GM12892 (cell line): Measurements from ENCODE around the gene SHROOM3.

Experiments used
- POLR2A ChIP-seq: IDR thresholded peaks from 2 replicates; pipeline ENCODE4 v1.6.1; 2011; ENCODE audit warnings: low read depth, low read length, control low read depth
- TAF1 ChIP-seq: IDR thresholded peaks from 2 replicates; pipeline ENCODE4 v1.6.1; 2011; ENCODE audit warnings: low read depth, mild to moderate bottlenecking, control low read depth, low read length, borderline replicate concordance

GRCh38 chr4:76614589-76614988 is 179.6 kb downstream of the SHROOM3 start:
- TF ChIP-seq POLR2A (no peak), TAF1 (no peak)
